VCaP (cell line): ENCODE measurements around the gene FAM181A.

Experiments
- H3K27ac ChIP-seq: fragments of 450-650 bp; 2 replicates; pipeline ENCODE4 v1.5.1; 2017
- CTCF ChIP-seq: fragments of 450-650 bp; conservative IDR thresholded peaks from 2 replicates; pipeline ENCODE4 v1.5.1; 2017; ENCODE audit warnings: mild to moderate bottlenecking, moderate library complexity

Gene FAM181A

GRCh38 chr14:93926873-93927799 lies at the start of gene FAM181A:
FAM181A (plus strand) TSS chr14:93927344; CDS start chr14:93928286, 942 bp downstream.
- TF ChIP-seq CTCF, result no peak
- no peak within 1 kb of the TSS for H3K27ac ChIP-seq

DNA sequence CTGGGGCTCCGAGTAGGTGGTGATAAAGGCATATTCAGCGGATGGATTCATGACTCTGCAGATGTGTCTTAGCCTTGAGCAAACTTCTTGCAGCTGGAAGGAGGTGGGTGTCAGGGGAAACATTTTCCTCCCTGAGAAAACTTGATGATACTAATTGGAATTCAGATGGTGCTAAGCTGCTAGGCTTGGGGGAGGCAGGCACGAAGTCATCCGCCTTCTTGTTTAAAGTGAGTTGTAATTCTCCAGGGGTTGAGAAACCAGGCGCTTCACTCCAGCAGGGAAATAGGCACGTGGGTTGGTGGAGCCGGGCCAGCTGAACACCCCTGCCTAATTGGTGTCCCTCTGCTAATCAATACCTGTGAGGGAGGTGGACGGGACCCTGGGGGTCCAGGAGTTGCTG lies 48.9 kb upstream of the FAM181A start:
- TF ChIP-seq CTCF, result no peak
- H3K27ac ChIP-seq, result no peak overlapping the region

DNA sequence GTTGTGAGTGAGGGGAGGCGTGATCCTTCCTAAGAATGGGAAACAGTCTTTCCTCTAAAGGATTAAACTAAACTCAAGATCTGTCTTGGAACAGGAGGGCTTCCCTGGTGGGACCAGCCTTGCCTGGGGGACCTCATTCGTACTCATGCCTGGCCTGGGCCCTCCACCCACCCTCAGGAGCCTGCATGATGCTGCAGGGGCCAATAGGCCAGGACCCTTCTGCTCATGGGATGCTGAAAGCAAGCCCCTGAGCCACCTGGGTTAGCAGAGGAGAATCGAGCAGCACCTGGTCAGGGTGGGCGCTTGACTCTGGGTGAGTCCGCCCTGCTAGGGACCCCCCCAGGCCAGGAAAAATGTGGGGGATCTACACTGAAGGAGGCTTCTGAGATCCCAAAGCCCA lies 48.3 kb upstream of the FAM181A start:
- no peak for TF ChIP-seq CTCF
- H3K27ac ChIP-seq, result no peak overlapping the region

- H3K27ac ChIP-seq, result no peak overlapping the region
- TF ChIP-seq CTCF, result no peak
Measured at GRCh38 chr14:93879362-93879983, 47.7 kb upstream of the FAM181A start.

- no peak overlapping the region for H3K27ac ChIP-seq
Measured at GRCh38 chr14:93880021-93880820, 46.9 kb upstream of the FAM181A start.

DNA sequence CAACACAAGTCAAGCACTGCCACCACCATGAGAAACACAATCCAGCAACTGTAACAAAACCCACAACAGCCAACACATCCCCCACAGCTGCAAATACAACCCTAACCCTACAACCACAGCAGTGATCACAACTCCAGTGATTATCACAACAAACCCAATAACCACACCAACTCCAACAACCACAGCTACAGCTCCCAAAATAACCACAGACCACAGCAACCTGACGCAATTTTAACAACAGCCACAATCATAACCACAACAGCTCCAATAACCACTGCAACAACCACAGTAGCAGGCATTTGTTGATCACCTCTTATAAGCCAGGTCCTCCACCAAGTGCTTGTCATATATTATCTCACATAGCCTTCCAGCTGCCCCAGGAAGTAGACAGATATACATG lies 42.2 kb upstream of the FAM181A start:
- no peak overlapping the region for H3K27ac ChIP-seq
- TF ChIP-seq CTCF, result no peak

More at GRCh38 chr14:93880021-93880820, 46.9 kb upstream of the FAM181A start:
- no peak for TF ChIP-seq CTCF

DNA sequence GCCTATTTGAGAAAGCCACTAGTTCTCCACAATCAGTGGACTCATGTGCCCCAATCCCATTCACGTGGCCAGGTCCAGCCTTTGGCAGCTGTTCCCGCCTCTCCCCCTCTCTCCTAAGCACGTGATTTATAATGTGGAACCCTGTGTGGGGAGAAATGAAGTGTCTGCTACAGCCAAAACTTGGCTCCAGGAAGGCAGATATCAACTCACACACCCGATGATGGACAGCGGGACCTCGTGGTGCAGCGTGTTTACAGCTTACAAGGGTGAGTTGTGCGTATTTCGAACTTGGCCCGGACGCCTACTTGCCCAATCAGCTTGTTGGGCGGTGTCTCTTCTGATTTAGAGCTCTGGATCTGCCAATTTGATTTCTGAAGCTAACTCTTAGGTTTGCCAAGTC lies 38.1 kb upstream of the FAM181A start:
- no peak for TF ChIP-seq CTCF

More for the DNA sequence above, 38.1 kb upstream of the FAM181A start:
- no peak overlapping the region for H3K27ac ChIP-seq
